ENCODE measurements around the gene MBTPS1. TPM values are rescaled to one million over a fixed set of nuclear protein-coding genes. Genes with fewer than 3 reads are reported as not detected.

MBTPS1 gene
- total and polyA plus RNA-seq, 4 donors = 21.1 to 65.0 (median 30.8) TPM

DNA sequence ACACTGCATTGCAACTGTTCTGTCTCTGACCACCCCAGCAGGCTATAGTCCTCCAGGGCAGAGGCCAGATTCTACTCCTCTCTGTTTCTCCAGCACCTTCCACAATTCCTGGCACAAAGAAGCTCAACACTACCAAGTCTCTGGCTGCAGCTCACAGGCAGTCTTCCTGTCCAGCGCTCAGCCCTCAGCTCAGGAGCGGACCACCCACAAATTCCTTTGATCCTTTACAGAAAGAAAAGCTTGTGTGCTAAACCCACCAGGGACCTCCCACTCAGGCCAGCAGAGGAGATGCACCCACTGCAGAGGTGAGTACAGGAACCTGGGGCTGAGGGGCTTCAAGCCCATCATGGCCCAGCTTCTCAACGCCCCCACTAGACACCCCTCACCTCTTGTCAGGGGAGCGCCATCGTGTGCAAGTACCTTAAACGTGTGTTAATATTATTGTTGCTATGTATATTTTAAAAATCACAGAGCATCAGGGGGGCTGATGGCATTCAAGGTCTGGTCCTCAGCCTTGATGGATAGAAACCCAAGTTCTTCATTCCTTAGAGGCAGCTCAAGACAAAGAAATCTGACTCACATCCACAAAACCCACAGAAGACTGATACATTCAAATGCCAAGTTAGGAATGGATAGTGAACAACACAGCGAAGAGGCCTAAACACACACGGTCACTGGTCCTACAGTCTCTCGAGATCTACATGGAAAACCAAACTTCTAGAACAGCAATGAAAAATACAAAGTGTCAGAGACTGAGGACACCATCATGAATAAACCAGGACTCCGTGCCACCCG, 19.8 kb upstream of the MBTPS1 start:
- DNase-seq (ENCODE audit: low spot score) = no peak
- no peak overlapping the region for H3K27ac ChIP-seq (ENCODE audit: low read depth in 1 of 2, low read length in 2 of 2)
- H3K9ac ChIP-seq (ENCODE audit: low read depth in 1 of 2, low read length in 2 of 2) = no peak overlapping the region
- no peak overlapping the region for H3K4me3 ChIP-seq (ENCODE audit: low read depth in 1 of 3, low read length in 3 of 3)
- TF ChIP-seq FOXA2 (IDR thresholded peaks at IDR 0.05) (no peak), TAF1 (conservative IDR thresholded peaks at IDR 0.05) (no peak), NR2F2 (IDR thresholded peaks at IDR 0.05) (no peak), SP1 (IDR thresholded peaks at IDR 0.05) (no peak), YY1 (IDR thresholded peaks at IDR 0.05) (no peak), RXRA (IDR thresholded peaks at IDR 0.05) (no peak), HNF4G (IDR thresholded peaks at IDR 0.05) (no peak), JUND (IDR thresholded peaks at IDR 0.05) (no peak), RAD21 (IDR thresholded peaks at IDR 0.05) (no peak), CTCF (IDR thresholded peaks at IDR 0.05; ENCODE audit: low read depth, low read length, missing input control) (no peak), FOXA1 (IDR thresholded peaks at IDR 0.05) (no peak), GABPA (IDR thresholded peaks at IDR 0.05 in 1 of 2, conservative IDR thresholded peaks at IDR 0.05 in 1 of 2) (no peak), EGR1 (IDR thresholded peaks at IDR 0.05; ENCODE audit: low read depth in 2 of 2) (no peak), ATF3 (IDR thresholded peaks at IDR 0.05) (no peak)
- TF ChIP-seq, protein P1, sequence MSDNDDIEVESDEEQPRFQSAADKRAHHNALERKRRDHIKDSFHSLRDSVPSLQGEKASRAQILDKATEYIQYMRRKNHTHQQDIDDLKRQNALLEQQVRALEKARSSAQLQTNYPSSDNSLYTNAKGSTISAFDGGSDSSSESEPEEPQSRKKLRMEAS (IDR thresholded peaks at IDR 0.05) = no peak
- TF ChIP-seq, protein P2, sequence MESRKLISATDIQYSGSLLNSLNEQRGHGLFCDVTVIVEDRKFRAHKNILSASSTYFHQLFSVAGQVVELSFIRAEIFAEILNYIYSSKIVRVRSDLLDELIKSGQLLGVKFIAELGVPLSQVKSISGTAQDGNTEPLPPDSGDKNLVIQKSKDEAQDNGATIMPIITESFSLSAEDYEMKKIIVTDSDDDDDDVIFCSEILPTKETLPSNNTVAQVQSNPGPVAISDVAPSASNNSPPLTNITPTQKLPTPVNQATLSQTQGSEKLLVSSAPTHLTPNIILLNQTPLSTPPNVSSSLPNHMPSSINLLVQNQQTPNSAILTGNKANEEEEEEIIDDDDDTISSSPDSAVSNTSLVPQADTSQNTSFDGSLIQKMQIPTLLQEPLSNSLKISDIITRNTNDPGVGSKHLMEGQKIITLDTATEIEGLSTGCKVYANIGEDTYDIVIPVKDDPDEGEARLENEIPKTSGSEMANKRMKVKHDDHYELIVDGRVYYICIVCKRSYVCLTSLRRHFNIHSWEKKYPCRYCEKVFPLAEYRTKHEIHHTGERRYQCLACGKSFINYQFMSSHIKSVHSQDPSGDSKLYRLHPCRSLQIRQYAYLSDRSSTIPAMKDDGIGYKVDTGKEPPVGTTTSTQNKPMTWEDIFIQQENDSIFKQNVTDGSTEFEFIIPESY (IDR thresholded peaks at IDR 0.05) = no peak
- TF ChIP-seq, protein P3, sequence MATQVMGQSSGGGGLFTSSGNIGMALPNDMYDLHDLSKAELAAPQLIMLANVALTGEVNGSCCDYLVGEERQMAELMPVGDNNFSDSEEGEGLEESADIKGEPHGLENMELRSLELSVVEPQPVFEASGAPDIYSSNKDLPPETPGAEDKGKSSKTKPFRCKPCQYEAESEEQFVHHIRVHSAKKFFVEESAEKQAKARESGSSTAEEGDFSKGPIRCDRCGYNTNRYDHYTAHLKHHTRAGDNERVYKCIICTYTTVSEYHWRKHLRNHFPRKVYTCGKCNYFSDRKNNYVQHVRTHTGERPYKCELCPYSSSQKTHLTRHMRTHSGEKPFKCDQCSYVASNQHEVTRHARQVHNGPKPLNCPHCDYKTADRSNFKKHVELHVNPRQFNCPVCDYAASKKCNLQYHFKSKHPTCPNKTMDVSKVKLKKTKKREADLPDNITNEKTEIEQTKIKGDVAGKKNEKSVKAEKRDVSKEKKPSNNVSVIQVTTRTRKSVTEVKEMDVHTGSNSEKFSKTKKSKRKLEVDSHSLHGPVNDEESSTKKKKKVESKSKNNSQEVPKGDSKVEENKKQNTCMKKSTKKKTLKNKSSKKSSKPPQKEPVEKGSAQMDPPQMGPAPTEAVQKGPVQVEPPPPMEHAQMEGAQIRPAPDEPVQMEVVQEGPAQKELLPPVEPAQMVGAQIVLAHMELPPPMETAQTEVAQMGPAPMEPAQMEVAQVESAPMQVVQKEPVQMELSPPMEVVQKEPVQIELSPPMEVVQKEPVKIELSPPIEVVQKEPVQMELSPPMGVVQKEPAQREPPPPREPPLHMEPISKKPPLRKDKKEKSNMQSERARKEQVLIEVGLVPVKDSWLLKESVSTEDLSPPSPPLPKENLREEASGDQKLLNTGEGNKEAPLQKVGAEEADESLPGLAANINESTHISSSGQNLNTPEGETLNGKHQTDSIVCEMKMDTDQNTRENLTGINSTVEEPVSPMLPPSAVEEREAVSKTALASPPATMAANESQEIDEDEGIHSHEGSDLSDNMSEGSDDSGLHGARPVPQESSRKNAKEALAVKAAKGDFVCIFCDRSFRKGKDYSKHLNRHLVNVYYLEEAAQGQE (IDR thresholded peaks at IDR 0.05) = no peak
- no peaks in the 10 kb centered on the region for H3K9me3 ChIP-seq (ENCODE audit: control insufficient read depth in 4 of 4, low read length in 3 of 4)
- 96% methylated on average over 11 of the region's 11 CpGs for WGBS
- H3K4me1 ChIP-seq (ENCODE audit: control insufficient read depth in 4 of 4, insufficient read depth in 4 of 4, low read length in 3 of 4) = no peaks in the 10 kb centered on the region
- H3K27me3 ChIP-seq (ENCODE audit: control insufficient read depth in 4 of 4, insufficient read depth in 4 of 4, low read length in 3 of 4) = no peaks in the 10 kb centered on the region
- H3K36me3 ChIP-seq (ENCODE audit: control insufficient read depth in 4 of 4, insufficient read depth in 3 of 4, low read depth in 1 of 4, low read length in 3 of 4) = no peaks in the 10 kb centered on the region

Data from liver (tissue), 9 donors.